KMS-11 (cell line): ENCODE measurements around the gene CASKIN2.

Experiments used
- H2AFZ ChIP-seq: fragments of 200-600 bp; sonication (generic); 2 replicates; pipeline ENCODE4 v1.6.1; 2016; ENCODE audit warnings: antibody characterized with exemption, mixed run types, low read depth
- H3K27ac ChIP-seq: fragments of 200-600 bp; sonication (generic); 2 replicates; pipeline ENCODE4 v1.6.1; 2016; ENCODE audit warnings: mild to moderate bottlenecking, mixed run types
- H3K27me3 ChIP-seq: fragments of 200-600 bp; sonication (generic); 2 replicates; pipeline ENCODE4 v1.6.1; 2017; ENCODE audit warnings: mild to moderate bottlenecking, low read depth, mixed run types, moderate library complexity; ENCODE audit not compliant: insufficient read depth
- H3K36me3 ChIP-seq: fragments of 200-600 bp; sonication (generic); 2 replicates; pipeline ENCODE4 v1.6.1; 2017; ENCODE audit warnings: mild to moderate bottlenecking, mixed run types; ENCODE audit not compliant: insufficient read depth
- H3K4me1 ChIP-seq: fragments of 200-600 bp; sonication (generic); 2 replicates; pipeline ENCODE4 v1.6.1; 2016; ENCODE audit warnings: mild to moderate bottlenecking, low read depth, mixed run types; ENCODE audit not compliant: poor library complexity, severe bottlenecking
- H3K4me2 ChIP-seq: fragments of 200-600 bp; sonication (generic); 2 replicates; pipeline ENCODE4 v1.7.0; 2016; ENCODE audit warnings: mild to moderate bottlenecking, mixed run types
- H3K4me3 ChIP-seq: fragments of 200-600 bp; sonication (generic); IDR thresholded peaks from 2 replicates; pipeline ENCODE4 v1.6.1; 2017; ENCODE audit warnings: low read depth, low read length, mixed read lengths; ENCODE audit not compliant: insufficient read depth
- H3K79me2 ChIP-seq: fragments of 200-600 bp; sonication (generic); 2 replicates; pipeline ENCODE4 v1.6.1; 2016; ENCODE audit warnings: low read depth, mixed run types; ENCODE audit not compliant: insufficient read depth
- H3K9ac ChIP-seq: fragments of 200-600 bp; sonication (generic); 2 replicates; pipeline ENCODE4 v1.6.1; 2016; ENCODE audit warnings: mild to moderate bottlenecking, mixed run types
- H4K20me1 ChIP-seq: fragments of 200-600 bp; sonication (generic); 2 replicates; pipeline ENCODE4 v1.6.1; 2016; ENCODE audit warnings: mild to moderate bottlenecking, mixed run types; ENCODE audit not compliant: insufficient read depth
- CTCF ChIP-seq: fragments of 200-600 bp; sonication (generic); conservative IDR thresholded peaks from 2 replicates; pipeline ENCODE4 v1.6.1; 2017; ENCODE audit warnings: low read depth, mild to moderate bottlenecking, antibody characterized with exemption, low read length, moderate library complexity, mixed read lengths

The CASKIN2 gene

GRCh38 chr17:75526555-75527270, 11.4 kb upstream of the CASKIN2 start:
- Histone ChIP-seq H3K27ac (no peak overlapping the region), H3K4me2 (peak overlapping the region; percentile 90; the same call in 1 of the 2 replicates), H2AFZ (no peak overlapping the region), H3K79me2 (no peaks in the 10 kb centered on the region), H3K9ac (no peak overlapping the region), H3K27me3 (no peaks in the 10 kb centered on the region), H3K4me3 (no peak overlapping the region), H3K4me1 (peaks cover 13% of the 10 kb centered on the region), H4K20me1 (no peaks in the 10 kb centered on the region), H3K36me3 (no peaks in the 10 kb centered on the region)
- no peak for TF ChIP-seq CTCF

GRCh38 chr17:75525806-75526554, 10.6 kb upstream of the CASKIN2 start:
- no peak overlapping the region for H3K27ac ChIP-seq
- H3K4me2 ChIP-seq: peak overlapping the region; percentile 90
- no peaks in the 10 kb centered on the region for H3K27me3 ChIP-seq
- H3K4me1 ChIP-seq: peaks cover 13% of the 10 kb centered on the region
- H3K9ac ChIP-seq: peak overlapping the region; percentile 30; the same call in 1 of the 2 replicates
- no peaks in the 10 kb centered on the region for H3K79me2 ChIP-seq
- H3K4me3 ChIP-seq: no peak overlapping the region
- peak overlapping the region; percentile 95 for H2AFZ ChIP-seq
- no peaks in the 10 kb centered on the region for H3K36me3 ChIP-seq
- TF ChIP-seq CTCF: no peak
- H4K20me1 ChIP-seq: no peaks in the 10 kb centered on the region

GRCh38 chr17:75524970-75525805, 9.9 kb upstream of the CASKIN2 start, which contains the start of gene LLGL2:
LLGL2 (plus strand) TSS chr17:75525697; CDS start chr17:75543427, 17,730 bp downstream.
- H3K4me1 ChIP-seq: peaks cover 13% of the 10 kb centered on the region
- peak within 1 kb of the TSS; percentile 30; the same call in 1 of the 2 replicates for H3K9ac ChIP-seq
- no peaks in the 10 kb centered on the region for H4K20me1 ChIP-seq
- H3K27ac ChIP-seq: no peak within 1 kb of the TSS
- H3K79me2 ChIP-seq: no peaks in the 10 kb centered on the region
- H2AFZ ChIP-seq: peak within 1 kb of the TSS; percentile 95
- peak within 1 kb of the TSS; percentile 90 for H3K4me2 ChIP-seq
- H3K4me3 ChIP-seq: no peak within 1 kb of the TSS
- H3K36me3 ChIP-seq: no peaks in the 10 kb centered on the region
- TF ChIP-seq CTCF: peak; percentile 49
- H3K27me3 ChIP-seq: no peaks in the 10 kb centered on the region

GRCh38 chr17:75524269-75524969, 9.1 kb upstream of the CASKIN2 start:
- no peak overlapping the region for H3K4me3 ChIP-seq
- H2AFZ ChIP-seq: peak overlapping the region; percentile 88; the same call in 1 of the 2 replicates
- no peaks in the 10 kb centered on the region for H3K36me3 ChIP-seq
- no peaks in the 10 kb centered on the region for H4K20me1 ChIP-seq
- no peak overlapping the region for H3K9ac ChIP-seq
- peaks cover 13% of the 10 kb centered on the region for H3K4me1 ChIP-seq
- no peak overlapping the region for H3K27ac ChIP-seq
- no peak for TF ChIP-seq CTCF
- peak overlapping the region; percentile 46 for H3K4me2 ChIP-seq
- no peaks in the 10 kb centered on the region for H3K79me2 ChIP-seq
- no peaks in the 10 kb centered on the region for H3K27me3 ChIP-seq
